HCT116 (cell line): ENCODE measurements around the gene ANXA4. TPM values are rescaled to one million over a fixed set of nuclear protein-coding genes. Genes with fewer than 3 reads are reported as not detected.

Experiments
- ATAC-seq: fragments of 200-7000 bp; cut with Tn5 transposase; 2 replicates; pipeline ENCODE4 v1.9.1; 2020; ENCODE audit warnings: mild to moderate bottlenecking, moderate library complexity
- BruUV-seq: library from RNA; stranded (reverse); fragments of 400-500 nt; replicated peaks from 2 replicates; lab custom pipeline; 2021; lab: Mats Ljungman, UMichigan
- CTCF ChIA-PET: fragments of 300-600 bp; sonication (Branson Sonifier 250); formaldehyde crosslinking; loops from one replicate; lab custom pipeline; 2021; ENCODE audit warnings: antibody characterized with exemption; lab: Charles Lee
- POLR2A ChIA-PET: fragments of 300-600, 350-600 bp; sonication (Branson Sonifier 250); formaldehyde crosslinking; loops from one replicate; lab custom pipeline; 2021; ENCODE audit warnings: antibody characterized with exemption; lab: Charles Lee
- RAD21 ChIA-PET, 2 experiments: fragments of 300-600 bp; sonication (Branson Sonifier 250); formaldehyde crosslinking; loops; one replicate each; lab custom pipeline; 2023; ENCODE audit warnings: low total read pairs in 2 of 2; ENCODE audit not compliant: uncharacterized antibody in 2 of 2, unreplicated experiment in 2 of 2, low non-redundant PET in 1 of 2; lab: Charles Lee
- DNase-seq: peaks from one replicate; pipeline ENCODE4 v3.0.0-alpha.2; 2010; ENCODE audit warnings: low read depth, low spot score
- H2AFZ ChIP-seq: fragments of 200-600 bp; shearing (Covaris generic), sonication (generic); 2 replicates; pipeline ENCODE4 v1.6.1; 2017; ENCODE audit warnings: low read depth, mixed run types, mixed read lengths, antibody characterized with exemption, low read length; ENCODE audit not compliant: poor library complexity, severe bottlenecking
- H3K27ac ChIP-seq: 2 replicates; pipeline ENCODE4 v1.5.1; 2012; ENCODE audit warnings: low read depth, low read length
- H3K27me3 ChIP-seq: fragments of 200-600 bp; sonication (generic); 2 replicates; pipeline ENCODE4 v1.6.1; 2016; ENCODE audit warnings: mixed run types, low read length, mixed read lengths; ENCODE audit not compliant: insufficient read depth
- H3K36me3 ChIP-seq, 2 experiments: fragments of 200-500 bp in 1 of 2; fragments of 200-600 bp in 1 of 2; sonication (Bioruptor generic) in 1 of 2; sonication (generic) in 1 of 2; 2 replicates each; pipeline versions ENCODE4 v1.5.1 to v1.6.1; 2014 to 2016; ENCODE audit warnings: low read length in 2 of 2, inconsistent platforms in 1 of 2, mixed read lengths in 1 of 2, mixed run types in 1 of 2; ENCODE audit not compliant: insufficient read depth in 2 of 2, control insufficient read depth in 1 of 2
- H3K4me1 ChIP-seq, 2 experiments: fragments of 200-600 bp in 1 of 2; sonication (generic) in 1 of 2; 2 replicates each; pipeline versions ENCODE4 v1.5.1 to v1.6.1; 2012 to 2017; ENCODE audit warnings: low read length in 2 of 2, inconsistent platforms in 1 of 2, mild to moderate bottlenecking in 1 of 2, mixed read lengths in 1 of 2, mixed run types in 1 of 2, moderate library complexity in 1 of 2; ENCODE audit not compliant: insufficient read depth in 2 of 2, control insufficient read depth in 1 of 2
- H3K4me2 ChIP-seq: fragments of 200-600 bp; sonication (generic); 2 replicates; pipeline ENCODE4 v1.6.1; 2017; ENCODE audit warnings: mixed run types, low read length, mixed read lengths
- H3K4me3 ChIP-seq, 2 experiments: fragments of 200-600 bp in 1 of 2; sonication (generic) in 1 of 2; replicated peaks in 1 of 2; 2 replicates each; pipeline ENCODE4 v1.5.1; 2011 to 2016; ENCODE audit warnings: low read length in 2 of 2, control low read depth in 1 of 2, low read depth in 1 of 2, mild to moderate bottlenecking in 1 of 2, mixed read lengths in 1 of 2, mixed run types in 1 of 2
- H3K79me2 ChIP-seq: fragments of 200-600 bp; sonication (generic); 2 replicates; pipeline ENCODE4 v1.6.1; 2017; ENCODE audit warnings: mild to moderate bottlenecking, mixed run types, low read length, moderate library complexity, mixed read lengths; ENCODE audit not compliant: insufficient read depth
- H3K9ac ChIP-seq: fragments of 200-600 bp; sonication (generic); 2 replicates; pipeline ENCODE4 v1.6.1; 2016; ENCODE audit warnings: low read length, mixed read lengths
- H3K9me2 ChIP-seq: fragments of 200-600 bp; sonication (generic), shearing (Covaris generic); 2 replicates; pipeline ENCODE4 v1.6.1; 2017; ENCODE audit warnings: mixed run types, mild to moderate bottlenecking, moderate library complexity; ENCODE audit not compliant: insufficient read depth
- H3K9me3 ChIP-seq, 2 experiments: fragments of 200-500 bp in 1 of 2; fragments of 200-600 bp in 1 of 2; sonication (Bioruptor generic) in 1 of 2; sonication (generic) in 1 of 2; 2 replicates each; pipeline ENCODE4 v1.6.1; 2014 to 2017; ENCODE audit warnings: low read length in 2 of 2, mixed read lengths in 2 of 2, inconsistent platforms in 1 of 2, low read depth in 1 of 2, mild to moderate bottlenecking in 1 of 2, mixed run types in 1 of 2, moderate library complexity in 1 of 2; ENCODE audit not compliant: control insufficient read depth in 1 of 2, insufficient read depth in 1 of 2
- H4K20me1 ChIP-seq: fragments of 200-600 bp; sonication (generic), shearing (Covaris generic); 2 replicates; pipeline ENCODE4 v1.6.1; 2017; ENCODE audit warnings: mixed run types, mild to moderate bottlenecking, moderate library complexity; ENCODE audit not compliant: insufficient read depth
- CBX3 ChIP-seq: IDR thresholded peaks from 2 replicates; pipeline ENCODE4 v1.6.1; 2012; ENCODE audit warnings: low read depth
- CEBPB ChIP-seq: IDR thresholded peaks from 2 replicates; pipeline ENCODE4 v1.6.1; 2012; ENCODE audit warnings: low read depth
- CTCF ChIP-seq, 3 experiments: fragments of 200-600 bp in 1 of 3; sonication (generic) in 1 of 3; IDR thresholded peaks in 2 of 3; conservative IDR thresholded peaks in 1 of 3; 2 replicates each; pipeline ENCODE4 v1.5.1; 2012 to 2017; ENCODE audit warnings: low read depth in 2 of 3, low read length in 2 of 3, antibody characterized with exemption in 1 of 3, borderline replicate concordance in 1 of 3, control low read depth in 1 of 3, mild to moderate bottlenecking in 1 of 3, mixed read lengths in 1 of 3, mixed run types in 1 of 3, moderate library complexity in 1 of 3; ENCODE audit not compliant: insufficient read depth in 1 of 3
- EGR1 ChIP-seq: IDR thresholded peaks from 2 replicates; pipeline ENCODE4 v1.6.1; 2012; ENCODE audit warnings: low read depth
- EZH2phosphoT487 ChIP-seq: fragments of 200-600 bp; IDR thresholded peaks from 2 replicates; pipeline ENCODE4 v1.6.1; 2018; ENCODE audit warnings: antibody characterized with exemption, borderline replicate concordance
- FOSL1 ChIP-seq: IDR thresholded peaks from 2 replicates; pipeline ENCODE4 v1.6.1; 2012; ENCODE audit warnings: low read depth
- JUND ChIP-seq: IDR thresholded peaks from 2 replicates; pipeline ENCODE4 v1.6.1; 2012
- MAX ChIP-seq: IDR thresholded peaks from 2 replicates; pipeline ENCODE4 v1.6.1; 2012
- POLR2A ChIP-seq: IDR thresholded peaks from 2 replicates; pipeline ENCODE4 v1.7.0; 2011; ENCODE audit warnings: borderline replicate concordance; ENCODE audit not compliant: insufficient read depth, insufficient read length; ENCODE audit errors: extremely low read depth
- REST ChIP-seq: IDR thresholded peaks from 2 replicates; pipeline ENCODE4 v1.6.1; 2012; ENCODE audit warnings: low read depth
- SIN3A ChIP-seq: IDR thresholded peaks from 2 replicates; pipeline ENCODE4 v1.6.1; 2012; ENCODE audit warnings: low read depth
- SP1 ChIP-seq: IDR thresholded peaks from 2 replicates; pipeline ENCODE4 v1.6.1; 2012; ENCODE audit warnings: low read depth
- YY1 ChIP-seq: IDR thresholded peaks from 2 replicates; pipeline ENCODE4 v1.6.1; 2011; ENCODE audit warnings: low read length, low read depth, moderate library complexity, mild to moderate bottlenecking; ENCODE audit not compliant: insufficient replicate concordance; ENCODE audit errors: extremely low read depth
- ZFX ChIP-seq: fragments of 450-650 bp; IDR thresholded peaks from 2 replicates; pipeline ENCODE4 v1.6.1; 2017
- ZNF274 ChIP-seq: fragments of 200-500 bp; sonication (Bioruptor generic); IDR thresholded peaks from 2 replicates; pipeline ENCODE4 v1.6.1; 2014; ENCODE audit warnings: mild to moderate bottlenecking, low read depth, low read length, inconsistent platforms
- intact Hi-C: fragments of 100-400 bp; cut with micrococcal nuclease; formaldehyde crosslinking; loops from 2 replicates; pipeline ENCODE4 v1.10.0; 2022
- total RNA-seq: library from RNA; stranded (reverse); gene quantifications from one replicate; pipeline ENCODE4 v1.2.1, GENCODE V29; 2021; ENCODE audit not compliant: unreplicated experiment
- TF ChIP-seq, protein P1 (sequence below): IDR thresholded peaks from 2 replicates; pipeline ENCODE4 v1.6.1; 2012
- TF ChIP-seq, protein P2 (sequence below): IDR thresholded peaks from 2 replicates; pipeline ENCODE4 v1.6.1; 2011; ENCODE audit warnings: mild to moderate bottlenecking, low read length, moderate library complexity; ENCODE audit not compliant: insufficient replicate concordance; ENCODE audit errors: extremely low read depth

Gene ANXA4
- total RNA-seq, 1 experiment from 2014 or later: 64.6 TPM

DNA sequence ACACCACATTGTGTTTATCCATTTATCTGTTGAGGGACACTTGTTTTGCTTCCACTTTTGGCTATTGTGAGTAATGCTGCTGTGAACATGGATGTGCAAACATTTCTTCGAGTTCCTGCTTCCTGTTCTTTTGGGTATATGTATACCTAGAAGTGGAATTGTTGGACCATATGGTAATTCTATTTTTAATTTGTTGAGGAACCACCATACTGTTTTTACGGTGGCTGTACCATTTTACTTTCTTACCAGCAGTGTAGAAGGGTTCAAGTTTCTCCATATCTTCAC, 23.1 kb downstream of the ANXA4 start:
- Histone ChIP-seq H3K4me2 (no peak overlapping the region), H3K27ac (no peak overlapping the region), H3K27me3 (no peaks in the 10 kb centered on the region), H3K36me3 (no peaks in the 10 kb centered on the region), H3K79me2 (peaks cover 24% of the 10 kb centered on the region), H2AFZ (no peak overlapping the region), H3K4me1 (peaks cover 24 to 46% of the 10 kb centered on the region in 2 experiments), H3K9me3 (no peaks in the 10 kb centered on the region), H3K9me2 (no peaks in the 10 kb centered on the region), H3K4me3 (no peak overlapping the region), H3K9ac (no peak overlapping the region), H4K20me1 (no peaks in the 10 kb centered on the region)
- TF ChIP-seq REST (no peak), MAX (no peak), CEBPB (no peak), EZH2phosphoT487 (no peak), ZNF274 (no peak), JUND (no peak), SIN3A (no peak), YY1 (no peak), FOSL1 (no peak), EGR1 (no peak), POLR2A (no peak), ZFX (no peak), CTCF (IDR thresholded peaks at IDR 0.05 in 2 of 3, conservative IDR thresholded peaks at IDR 0.05 in 1 of 3; ENCODE audit: borderline replicate concordance in 1 of 3, insufficient read depth in 1 of 3, low read depth in 2 of 3, low read length in 2 of 3) (no peak), CBX3 (no peak), SP1 (no peak)
- TF ChIP-seq, protein P1, sequence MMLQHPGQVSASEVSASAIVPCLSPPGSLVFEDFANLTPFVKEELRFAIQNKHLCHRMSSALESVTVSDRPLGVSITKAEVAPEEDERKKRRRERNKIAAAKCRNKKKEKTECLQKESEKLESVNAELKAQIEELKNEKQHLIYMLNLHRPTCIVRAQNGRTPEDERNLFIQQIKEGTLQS: no peak
- TF ChIP-seq, protein P2, sequence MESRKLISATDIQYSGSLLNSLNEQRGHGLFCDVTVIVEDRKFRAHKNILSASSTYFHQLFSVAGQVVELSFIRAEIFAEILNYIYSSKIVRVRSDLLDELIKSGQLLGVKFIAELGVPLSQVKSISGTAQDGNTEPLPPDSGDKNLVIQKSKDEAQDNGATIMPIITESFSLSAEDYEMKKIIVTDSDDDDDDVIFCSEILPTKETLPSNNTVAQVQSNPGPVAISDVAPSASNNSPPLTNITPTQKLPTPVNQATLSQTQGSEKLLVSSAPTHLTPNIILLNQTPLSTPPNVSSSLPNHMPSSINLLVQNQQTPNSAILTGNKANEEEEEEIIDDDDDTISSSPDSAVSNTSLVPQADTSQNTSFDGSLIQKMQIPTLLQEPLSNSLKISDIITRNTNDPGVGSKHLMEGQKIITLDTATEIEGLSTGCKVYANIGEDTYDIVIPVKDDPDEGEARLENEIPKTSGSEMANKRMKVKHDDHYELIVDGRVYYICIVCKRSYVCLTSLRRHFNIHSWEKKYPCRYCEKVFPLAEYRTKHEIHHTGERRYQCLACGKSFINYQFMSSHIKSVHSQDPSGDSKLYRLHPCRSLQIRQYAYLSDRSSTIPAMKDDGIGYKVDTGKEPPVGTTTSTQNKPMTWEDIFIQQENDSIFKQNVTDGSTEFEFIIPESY: no peak
- ChIA-PET POLR2A (no interaction called here), CTCF (no interaction called here), RAD21 (no interaction called here)
- no TSS peak for BruUV-seq
- ATAC-seq: no peak
- intact Hi-C loops: no loop called here
- DNase-seq: no peak
